GM23338 (cell line): ENCODE results near the gene MT4. TPM values are rescaled to one million over a fixed set of nuclear protein-coding genes. Genes with fewer than 3 reads are reported as not detected.

Experiments used
- ATAC-seq: fragments of 200-7000 bp; cut with Tn5 transposase; 3 replicates; pipeline ENCODE4 v1.9.1; 2020
- DNase-seq: peaks from one replicate; pipeline ENCODE4 v3.0.0-alpha.2; 2015; ENCODE audit warnings: low spot score
- H2AFZ ChIP-seq: fragments of 200-600 bp; sonication (generic); 2 replicates; pipeline ENCODE4 v1.8.0; 2016; ENCODE audit warnings: antibody characterized with exemption, mild to moderate bottlenecking, moderate library complexity
- H3F3A ChIP-seq: fragments of 200-600 bp; sonication (generic); replicated peaks from 2 replicates; pipeline ENCODE4 v1.8.0; 2017; ENCODE audit warnings: antibody characterized with exemption, mixed run types, low read depth
- H3K27ac ChIP-seq: fragments of 200-600 bp; sonication (generic); 2 replicates; pipeline ENCODE4 v1.6.1; 2016; ENCODE audit warnings: low read depth
- H3K27me3 ChIP-seq: fragments of 200-600 bp; sonication (generic); 2 replicates; pipeline ENCODE4 v1.8.0; 2016; ENCODE audit warnings: mild to moderate bottlenecking, mixed run types, moderate library complexity; ENCODE audit not compliant: insufficient read depth
- H3K36me3 ChIP-seq: fragments of 200-600 bp; sonication (generic); 2 replicates; pipeline ENCODE4 v1.8.0; 2016; ENCODE audit warnings: mild to moderate bottlenecking; ENCODE audit not compliant: insufficient read depth
- H3K4me1 ChIP-seq: fragments of 200-600 bp; sonication (generic); 2 replicates; pipeline ENCODE4 v1.8.0; 2016; ENCODE audit warnings: mild to moderate bottlenecking, moderate library complexity; ENCODE audit not compliant: insufficient read depth
- H3K4me2 ChIP-seq: fragments of 200-600 bp; sonication (generic); 2 replicates; pipeline ENCODE4 v1.7.1; 2017; ENCODE audit warnings: mixed run types
- H3K4me3 ChIP-seq: fragments of 200-600 bp; sonication (generic); 2 replicates; pipeline ENCODE4 v1.6.1; 2016; ENCODE audit warnings: mixed run types
- H3K79me2 ChIP-seq: fragments of 200-600 bp; sonication (generic); replicated peaks from 2 replicates; pipeline ENCODE4 v1.8.0; 2017; ENCODE audit warnings: mild to moderate bottlenecking; ENCODE audit not compliant: insufficient read depth
- H3K9me2 ChIP-seq: fragments of 200-600 bp; sonication (generic); 2 replicates; pipeline ENCODE4 v1.8.0; 2017; ENCODE audit not compliant: insufficient read depth
- H4K20me1 ChIP-seq: fragments of 200-600 bp; sonication (generic); replicated peaks from 2 replicates; pipeline ENCODE4 v1.8.0; 2017; ENCODE audit warnings: mild to moderate bottlenecking; ENCODE audit not compliant: insufficient read depth
- H3K27ac Mint-ChIP-seq: 2 replicates; pipeline ENCODE4 v1.8.0; 2020; ENCODE audit warnings: inconsistent platforms, mild to moderate bottlenecking, moderate library complexity, mixed read lengths
- H3K27me3 Mint-ChIP-seq: 3 replicates; pipeline ENCODE4 v1.8.0; 2022; ENCODE audit warnings: low read depth, mild to moderate bottlenecking, moderate library complexity, mixed read lengths, inconsistent platforms; ENCODE audit not compliant: insufficient read depth, poor library complexity
- H3K36me3 Mint-ChIP-seq: 3 replicates; pipeline ENCODE4 v1.8.0; 2021; ENCODE audit warnings: low read depth, mild to moderate bottlenecking, inconsistent platforms, moderate library complexity, mixed read lengths
- H3K4me1 Mint-ChIP-seq: 3 replicates; pipeline ENCODE4 v1.8.0; 2020; ENCODE audit warnings: mild to moderate bottlenecking, inconsistent platforms, mixed read lengths
- H3K4me3 Mint-ChIP-seq: 3 replicates; pipeline ENCODE4 v1.8.0; 2021; ENCODE audit warnings: moderate library complexity, mild to moderate bottlenecking, inconsistent platforms, mixed read lengths
- H3K9me3 Mint-ChIP-seq: 3 replicates; pipeline ENCODE4 v1.8.0; 2020; ENCODE audit warnings: moderate library complexity, mild to moderate bottlenecking, inconsistent platforms, mixed read lengths
- EZH2 ChIP-seq: fragments of 200-600 bp; sonication (generic); IDR thresholded peaks from one replicate; pipeline ENCODE4 v1.8.0; 2017; ENCODE audit warnings: antibody characterized with exemption, mild to moderate bottlenecking, low read depth; ENCODE audit not compliant: unreplicated experiment
- EZH2phosphoT487 ChIP-seq: fragments of 200-600 bp; sonication (generic); IDR thresholded peaks from one replicate; pipeline ENCODE4 v1.8.1; 2018; ENCODE audit warnings: antibody characterized with exemption; ENCODE audit not compliant: unreplicated experiment
- JUNB ChIP-seq: IDR thresholded peaks from one replicate; pipeline ENCODE4 v1.6.1; 2016; ENCODE audit warnings: antibody characterized with exemption; ENCODE audit not compliant: unreplicated experiment
- POLR2AphosphoS5 ChIP-seq: IDR thresholded peaks from 2 replicates; pipeline ENCODE4 v1.6.1; 2016; ENCODE audit warnings: antibody characterized with exemption, low read depth
- STAT1 ChIP-seq: IDR thresholded peaks from one replicate; pipeline ENCODE4 v1.6.1; 2016; ENCODE audit warnings: antibody characterized with exemption; ENCODE audit not compliant: unreplicated experiment
- ZNF331 ChIP-seq: fragments of 250-450 bp; sonication (Bioruptor Pico); IDR thresholded peaks from 2 replicates; pipeline ENCODE4 v1.5.0; 2020; ENCODE audit warnings: low read depth, mild to moderate bottlenecking, moderate library complexity
- polyA plus RNA-seq: library from polyadenylated mRNA; unstranded; fragments of >200 nt; fragmentation: Nextera tagmentation; extraction: Ambion mirVana; gene quantifications from 2 replicates; pipeline ENCODE4 v1.2.1, GENCODE V29; 2016
- total RNA-seq: library from RNA; depleted of rRNA; stranded (reverse); fragments of >200 nt; shearing (Covaris generic); gene quantifications from 2 replicates; pipeline ENCODE4 v1.2.3, GENCODE V29; 2014
- TF ChIP-seq, protein P1 (sequence below): IDR thresholded peaks from one replicate; pipeline ENCODE4 v1.6.1; 2018; ENCODE audit warnings: antibody characterized with exemption; ENCODE audit not compliant: unreplicated experiment
- TF ChIP-seq, protein P2 (sequence below): IDR thresholded peaks from 2 replicates; pipeline ENCODE4 v1.6.1; 2016; ENCODE audit warnings: antibody characterized with exemption
- TF ChIP-seq, protein P3 (sequence below), 2 experiments: fragments of 200-600 bp in 1 of 2; sonication (generic) in 1 of 2; conservative IDR thresholded peaks; 2 replicates each; pipeline versions ENCODE4 v1.5.1 to v1.6.1; 2016 to 2017; ENCODE audit warnings: antibody characterized with exemption in 2 of 2, low read depth in 2 of 2, mild to moderate bottlenecking in 2 of 2, moderate library complexity in 1 of 2
- TF ChIP-seq, protein P4 (sequence below): fragments of 250-450 bp; sonication (Bioruptor Pico); IDR thresholded peaks from 2 replicates; pipeline ENCODE4 v1.5.0; 2020; ENCODE audit warnings: mild to moderate bottlenecking, moderate library complexity

Gene MT4
- total and polyA plus RNA-seq, 2 experiments from 2014 or later: not detected

DNA sequence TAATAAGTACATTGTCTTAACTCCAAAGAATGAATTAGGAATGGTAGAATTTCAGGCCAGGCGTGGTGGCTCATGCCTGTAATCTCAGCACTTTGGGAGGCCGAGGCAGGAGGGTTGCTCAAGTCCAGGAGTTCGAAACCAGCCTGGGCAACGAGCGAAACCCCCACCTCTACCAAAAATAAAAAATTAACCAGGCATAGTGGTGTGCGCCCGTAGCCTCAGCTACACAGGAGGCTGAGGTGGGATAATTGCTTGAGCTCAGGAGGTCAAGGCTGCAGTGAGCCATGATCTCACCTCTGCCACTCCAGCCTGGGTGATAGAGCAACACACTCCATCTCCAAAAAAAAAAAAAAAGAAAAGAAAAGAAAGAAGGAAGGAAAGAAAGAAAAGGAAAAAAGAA lies 26.5 kb upstream of the MT4 start:
- no peaks in the 10 kb centered on the region for H3K4me1 ChIP-seq
- no peaks in the 10 kb centered on the region for H3K79me2 ChIP-seq
- ATAC-seq: no peak
- Mint-ChIP-seq H3K4me1 (peaks cover 6% of the 10 kb centered on the region; the same call in 2 of the 3 replicates), H3K27me3 (peaks cover 4% of the 10 kb centered on the region), H3K27ac (no peak overlapping the region), H3K36me3 (no peaks in the 10 kb centered on the region), H3K9me3 (peaks cover 3% of the 10 kb centered on the region; the same call in 2 of the 3 replicates), H3K4me3 (no peak overlapping the region)
- H4K20me1 ChIP-seq: no peaks in the 10 kb centered on the region
- no peak overlapping the region for H3K4me2 ChIP-seq
- no peak overlapping the region for H2AFZ ChIP-seq
- no peak for DNase-seq
- H3K27ac ChIP-seq: no peak overlapping the region
- no peaks in the 10 kb centered on the region for H3K9me2 ChIP-seq
- no peaks in the 10 kb centered on the region for H3F3A ChIP-seq
- TF ChIP-seq, protein P1, sequence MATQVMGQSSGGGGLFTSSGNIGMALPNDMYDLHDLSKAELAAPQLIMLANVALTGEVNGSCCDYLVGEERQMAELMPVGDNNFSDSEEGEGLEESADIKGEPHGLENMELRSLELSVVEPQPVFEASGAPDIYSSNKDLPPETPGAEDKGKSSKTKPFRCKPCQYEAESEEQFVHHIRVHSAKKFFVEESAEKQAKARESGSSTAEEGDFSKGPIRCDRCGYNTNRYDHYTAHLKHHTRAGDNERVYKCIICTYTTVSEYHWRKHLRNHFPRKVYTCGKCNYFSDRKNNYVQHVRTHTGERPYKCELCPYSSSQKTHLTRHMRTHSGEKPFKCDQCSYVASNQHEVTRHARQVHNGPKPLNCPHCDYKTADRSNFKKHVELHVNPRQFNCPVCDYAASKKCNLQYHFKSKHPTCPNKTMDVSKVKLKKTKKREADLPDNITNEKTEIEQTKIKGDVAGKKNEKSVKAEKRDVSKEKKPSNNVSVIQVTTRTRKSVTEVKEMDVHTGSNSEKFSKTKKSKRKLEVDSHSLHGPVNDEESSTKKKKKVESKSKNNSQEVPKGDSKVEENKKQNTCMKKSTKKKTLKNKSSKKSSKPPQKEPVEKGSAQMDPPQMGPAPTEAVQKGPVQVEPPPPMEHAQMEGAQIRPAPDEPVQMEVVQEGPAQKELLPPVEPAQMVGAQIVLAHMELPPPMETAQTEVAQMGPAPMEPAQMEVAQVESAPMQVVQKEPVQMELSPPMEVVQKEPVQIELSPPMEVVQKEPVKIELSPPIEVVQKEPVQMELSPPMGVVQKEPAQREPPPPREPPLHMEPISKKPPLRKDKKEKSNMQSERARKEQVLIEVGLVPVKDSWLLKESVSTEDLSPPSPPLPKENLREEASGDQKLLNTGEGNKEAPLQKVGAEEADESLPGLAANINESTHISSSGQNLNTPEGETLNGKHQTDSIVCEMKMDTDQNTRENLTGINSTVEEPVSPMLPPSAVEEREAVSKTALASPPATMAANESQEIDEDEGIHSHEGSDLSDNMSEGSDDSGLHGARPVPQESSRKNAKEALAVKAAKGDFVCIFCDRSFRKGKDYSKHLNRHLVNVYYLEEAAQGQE: no peak
- no peak for TF ChIP-seq JUNB
- no peak for TF ChIP-seq EZH2
- TF ChIP-seq, protein P2, sequence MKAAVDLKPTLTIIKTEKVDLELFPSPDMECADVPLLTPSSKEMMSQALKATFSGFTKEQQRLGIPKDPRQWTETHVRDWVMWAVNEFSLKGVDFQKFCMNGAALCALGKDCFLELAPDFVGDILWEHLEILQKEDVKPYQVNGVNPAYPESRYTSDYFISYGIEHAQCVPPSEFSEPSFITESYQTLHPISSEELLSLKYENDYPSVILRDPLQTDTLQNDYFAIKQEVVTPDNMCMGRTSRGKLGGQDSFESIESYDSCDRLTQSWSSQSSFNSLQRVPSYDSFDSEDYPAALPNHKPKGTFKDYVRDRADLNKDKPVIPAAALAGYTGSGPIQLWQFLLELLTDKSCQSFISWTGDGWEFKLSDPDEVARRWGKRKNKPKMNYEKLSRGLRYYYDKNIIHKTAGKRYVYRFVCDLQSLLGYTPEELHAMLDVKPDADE: no peak
- TF ChIP-seq, protein P3, sequence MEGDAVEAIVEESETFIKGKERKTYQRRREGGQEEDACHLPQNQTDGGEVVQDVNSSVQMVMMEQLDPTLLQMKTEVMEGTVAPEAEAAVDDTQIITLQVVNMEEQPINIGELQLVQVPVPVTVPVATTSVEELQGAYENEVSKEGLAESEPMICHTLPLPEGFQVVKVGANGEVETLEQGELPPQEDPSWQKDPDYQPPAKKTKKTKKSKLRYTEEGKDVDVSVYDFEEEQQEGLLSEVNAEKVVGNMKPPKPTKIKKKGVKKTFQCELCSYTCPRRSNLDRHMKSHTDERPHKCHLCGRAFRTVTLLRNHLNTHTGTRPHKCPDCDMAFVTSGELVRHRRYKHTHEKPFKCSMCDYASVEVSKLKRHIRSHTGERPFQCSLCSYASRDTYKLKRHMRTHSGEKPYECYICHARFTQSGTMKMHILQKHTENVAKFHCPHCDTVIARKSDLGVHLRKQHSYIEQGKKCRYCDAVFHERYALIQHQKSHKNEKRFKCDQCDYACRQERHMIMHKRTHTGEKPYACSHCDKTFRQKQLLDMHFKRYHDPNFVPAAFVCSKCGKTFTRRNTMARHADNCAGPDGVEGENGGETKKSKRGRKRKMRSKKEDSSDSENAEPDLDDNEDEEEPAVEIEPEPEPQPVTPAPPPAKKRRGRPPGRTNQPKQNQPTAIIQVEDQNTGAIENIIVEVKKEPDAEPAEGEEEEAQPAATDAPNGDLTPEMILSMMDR (conservative IDR thresholded peaks at IDR 0.05; ENCODE audit: low read depth in 2 of 2): no peak
- TF ChIP-seq ZNF331: no peak
- TF ChIP-seq, protein P4, sequence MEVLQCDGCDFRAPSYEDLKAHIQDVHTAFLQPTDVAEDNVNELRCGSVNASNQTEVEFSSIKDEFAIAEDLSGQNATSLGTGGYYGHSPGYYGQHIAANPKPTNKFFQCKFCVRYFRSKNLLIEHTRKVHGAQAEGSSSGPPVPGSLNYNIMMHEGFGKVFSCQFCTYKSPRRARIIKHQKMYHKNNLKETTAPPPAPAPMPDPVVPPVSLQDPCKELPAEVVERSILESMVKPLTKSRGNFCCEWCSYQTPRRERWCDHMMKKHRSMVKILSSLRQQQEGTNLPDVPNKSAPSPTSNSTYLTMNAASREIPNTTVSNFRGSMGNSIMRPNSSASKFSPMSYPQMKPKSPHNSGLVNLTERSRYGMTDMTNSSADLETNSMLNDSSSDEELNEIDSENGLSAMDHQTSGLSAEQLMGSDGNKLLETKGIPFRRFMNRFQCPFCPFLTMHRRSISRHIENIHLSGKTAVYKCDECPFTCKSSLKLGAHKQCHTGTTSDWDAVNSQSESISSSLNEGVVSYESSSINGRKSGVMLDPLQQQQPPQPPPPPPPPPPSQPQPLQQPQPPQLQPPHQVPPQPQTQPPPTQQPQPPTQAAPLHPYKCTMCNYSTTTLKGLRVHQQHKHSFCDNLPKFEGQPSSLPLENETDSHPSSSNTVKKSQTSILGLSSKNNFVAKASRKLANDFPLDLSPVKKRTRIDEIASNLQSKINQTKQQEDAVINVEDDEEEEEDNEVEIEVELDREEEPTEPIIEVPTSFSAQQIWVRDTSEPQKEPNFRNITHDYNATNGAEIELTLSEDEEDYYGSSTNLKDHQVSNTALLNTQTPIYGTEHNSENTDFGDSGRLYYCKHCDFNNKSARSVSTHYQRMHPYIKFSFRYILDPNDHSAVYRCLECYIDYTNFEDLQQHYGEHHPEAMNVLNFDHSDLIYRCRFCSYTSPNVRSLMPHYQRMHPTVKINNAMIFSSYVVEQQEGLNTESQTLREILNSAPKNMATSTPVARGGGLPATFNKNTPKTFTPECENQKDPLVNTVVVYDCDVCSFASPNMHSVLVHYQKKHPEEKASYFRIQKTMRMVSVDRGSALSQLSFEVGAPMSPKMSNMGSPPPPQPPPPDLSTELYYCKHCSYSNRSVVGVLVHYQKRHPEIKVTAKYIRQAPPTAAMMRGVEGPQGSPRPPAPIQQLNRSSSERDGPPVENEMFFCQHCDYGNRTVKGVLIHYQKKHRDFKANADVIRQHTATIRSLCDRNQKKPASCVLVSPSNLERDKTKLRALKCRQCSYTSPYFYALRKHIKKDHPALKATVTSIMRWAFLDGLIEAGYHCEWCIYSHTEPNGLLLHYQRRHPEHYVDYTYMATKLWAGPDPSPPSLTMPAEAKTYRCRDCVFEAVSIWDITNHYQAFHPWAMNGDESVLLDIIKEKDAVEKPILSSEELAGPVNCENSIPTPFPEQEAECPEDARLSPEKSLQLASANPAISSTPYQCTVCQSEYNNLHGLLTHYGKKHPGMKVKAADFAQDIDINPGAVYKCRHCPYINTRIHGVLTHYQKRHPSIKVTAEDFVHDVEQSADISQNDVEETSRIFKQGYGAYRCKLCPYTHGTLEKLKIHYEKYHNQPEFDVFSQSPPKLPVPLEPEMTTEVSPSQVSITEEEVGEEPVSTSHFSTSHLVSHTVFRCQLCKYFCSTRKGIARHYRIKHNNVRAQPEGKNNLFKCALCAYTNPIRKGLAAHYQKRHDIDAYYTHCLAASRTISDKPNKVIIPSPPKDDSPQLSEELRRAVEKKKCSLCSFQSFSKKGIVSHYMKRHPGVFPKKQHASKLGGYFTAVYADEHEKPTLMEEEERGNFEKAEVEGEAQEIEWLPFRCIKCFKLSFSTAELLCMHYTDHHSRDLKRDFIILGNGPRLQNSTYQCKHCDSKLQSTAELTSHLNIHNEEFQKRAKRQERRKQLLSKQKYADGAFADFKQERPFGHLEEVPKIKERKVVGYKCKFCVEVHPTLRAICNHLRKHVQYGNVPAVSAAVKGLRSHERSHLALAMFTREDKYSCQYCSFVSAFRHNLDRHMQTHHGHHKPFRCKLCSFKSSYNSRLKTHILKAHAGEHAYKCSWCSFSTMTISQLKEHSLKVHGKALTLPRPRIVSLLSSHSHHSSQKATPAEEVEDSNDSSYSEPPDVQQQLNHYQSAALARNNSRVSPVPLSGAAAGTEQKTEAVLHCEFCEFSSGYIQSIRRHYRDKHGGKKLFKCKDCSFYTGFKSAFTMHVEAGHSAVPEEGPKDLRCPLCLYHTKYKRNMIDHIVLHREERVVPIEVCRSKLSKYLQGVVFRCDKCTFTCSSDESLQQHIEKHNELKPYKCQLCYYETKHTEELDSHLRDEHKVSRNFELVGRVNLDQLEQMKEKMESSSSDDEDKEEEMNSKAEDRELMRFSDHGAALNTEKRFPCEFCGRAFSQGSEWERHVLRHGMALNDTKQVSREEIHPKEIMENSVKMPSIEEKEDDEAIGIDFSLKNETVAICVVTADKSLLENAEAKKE: no peak
- TF ChIP-seq POLR2AphosphoS5: no peak
- TF ChIP-seq EZH2phosphoT487: no peak
- no peak for TF ChIP-seq STAT1
- no peaks in the 10 kb centered on the region for H3K27me3 ChIP-seq
- no peak overlapping the region for H3K4me3 ChIP-seq
- no peaks in the 10 kb centered on the region for H3K36me3 ChIP-seq
